GM21529 (cell line): ENCODE results near the gene DOCK4.

Experiments
- ATAC-seq: cut with Tn5 transposase; IDR thresholded peaks from one replicate; pipeline ENCODE4 v1.9.1; 2021; ENCODE audit not compliant: unreplicated experiment

The DOCK4 gene

DNA sequence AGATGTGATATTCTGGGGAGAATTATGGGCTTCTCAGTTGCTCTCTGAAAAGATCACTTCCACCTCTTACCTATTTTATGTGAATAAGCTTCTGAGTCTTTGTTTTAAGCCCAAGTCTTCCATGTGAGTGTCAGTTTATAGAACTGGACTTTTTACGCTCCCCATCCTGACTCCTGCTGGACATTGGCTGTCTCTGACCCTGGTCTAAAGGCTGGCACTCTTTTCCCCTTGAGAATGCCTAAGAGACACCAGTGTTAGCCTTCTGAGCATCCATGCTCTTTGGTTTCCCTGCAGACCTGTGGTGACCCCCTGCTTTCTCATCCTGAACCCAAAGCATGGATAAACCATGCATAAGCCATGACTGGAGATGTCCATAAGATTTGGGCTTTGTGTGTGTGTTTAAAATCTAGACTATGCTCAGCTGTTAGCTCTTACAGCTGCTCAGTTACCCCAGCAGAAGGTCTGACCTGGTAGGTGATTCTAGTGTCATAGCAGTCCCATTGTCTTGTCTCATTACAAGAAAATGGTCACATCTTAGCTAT lies 495.3 kb downstream of the DOCK4 start:
- no peak for ATAC-seq

DNA sequence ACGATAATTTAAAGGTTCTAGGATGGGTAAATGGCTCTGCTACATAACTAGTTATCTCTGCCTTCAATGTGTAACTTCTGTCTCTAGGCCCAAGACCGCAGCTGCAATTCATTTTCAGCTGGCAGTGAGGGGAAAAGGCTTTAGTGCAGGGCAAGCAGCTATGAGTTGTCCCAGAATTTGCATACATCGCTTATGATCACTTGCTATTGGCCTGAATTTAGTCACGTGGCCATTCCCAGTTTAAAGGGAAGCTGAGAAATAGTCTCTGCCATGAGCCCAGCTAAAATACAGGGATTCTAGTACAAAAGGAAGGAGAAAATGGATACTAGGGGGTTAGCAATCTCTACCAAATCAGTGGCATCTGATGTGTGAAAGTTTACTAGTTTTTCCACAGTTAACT lies 498.1 kb downstream of the DOCK4 start:
- ATAC-seq = no peak

DNA sequence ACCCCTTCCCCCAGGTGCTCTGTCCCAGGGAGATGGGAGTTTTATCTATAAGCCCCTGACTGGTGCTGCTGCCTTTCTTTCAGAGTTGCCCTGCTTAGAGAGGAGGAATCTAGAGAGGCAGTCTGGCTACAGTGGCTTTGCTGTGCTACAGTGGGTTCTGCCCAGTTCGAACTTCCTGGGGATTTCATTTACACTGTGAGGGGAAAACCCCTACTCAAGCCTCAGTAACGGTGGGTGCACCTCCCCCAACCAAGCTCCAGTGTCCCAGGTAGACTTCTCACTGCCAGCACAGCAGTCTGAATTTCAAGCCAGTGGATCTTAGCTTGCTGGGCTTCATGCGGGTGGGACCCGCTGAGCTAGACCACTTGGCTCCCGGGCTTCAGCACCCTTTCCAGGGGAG lies 500.4 kb downstream of the DOCK4 start:
- no peak for ATAC-seq

DNA sequence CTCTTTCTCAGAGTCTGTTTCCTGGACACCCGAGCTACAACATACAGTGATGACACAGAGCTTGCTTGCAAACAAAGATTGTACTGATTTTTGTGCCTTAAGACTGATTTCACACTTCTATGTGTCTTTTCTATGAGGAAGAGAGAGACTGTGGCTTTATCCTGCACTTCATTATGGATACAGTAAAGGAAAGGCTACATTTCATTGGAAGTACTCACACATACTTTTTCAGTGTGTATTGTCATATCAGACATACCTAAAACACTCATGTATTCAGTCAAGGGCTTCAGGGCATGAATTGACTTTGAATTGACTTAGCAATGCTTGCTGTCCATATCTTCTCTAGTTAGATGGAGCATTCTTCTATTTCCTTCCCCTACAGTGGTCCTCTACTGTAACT lies 508.4 kb downstream of the DOCK4 start:
- no peak for ATAC-seq

DNA sequence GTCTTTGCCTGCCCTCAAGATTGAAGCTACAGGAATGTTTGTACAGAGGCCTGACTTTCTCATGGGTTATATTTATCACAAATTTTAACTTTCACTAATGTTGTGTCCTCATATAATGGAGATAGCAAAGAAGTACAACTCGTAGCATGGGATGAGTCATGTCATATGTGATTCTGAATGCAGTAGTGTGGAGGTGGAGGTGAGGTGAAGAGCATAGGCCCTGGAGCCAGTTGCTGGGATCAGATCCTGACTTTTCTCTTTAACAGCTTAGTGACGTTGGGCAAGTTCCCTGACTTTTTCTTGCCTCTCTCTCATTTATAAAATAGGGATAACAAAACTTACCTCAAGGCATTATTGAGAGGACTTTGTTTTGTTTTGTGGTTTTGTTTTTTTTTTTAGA lies 511.8 kb downstream of the DOCK4 start:
- no peak for ATAC-seq

DNA sequence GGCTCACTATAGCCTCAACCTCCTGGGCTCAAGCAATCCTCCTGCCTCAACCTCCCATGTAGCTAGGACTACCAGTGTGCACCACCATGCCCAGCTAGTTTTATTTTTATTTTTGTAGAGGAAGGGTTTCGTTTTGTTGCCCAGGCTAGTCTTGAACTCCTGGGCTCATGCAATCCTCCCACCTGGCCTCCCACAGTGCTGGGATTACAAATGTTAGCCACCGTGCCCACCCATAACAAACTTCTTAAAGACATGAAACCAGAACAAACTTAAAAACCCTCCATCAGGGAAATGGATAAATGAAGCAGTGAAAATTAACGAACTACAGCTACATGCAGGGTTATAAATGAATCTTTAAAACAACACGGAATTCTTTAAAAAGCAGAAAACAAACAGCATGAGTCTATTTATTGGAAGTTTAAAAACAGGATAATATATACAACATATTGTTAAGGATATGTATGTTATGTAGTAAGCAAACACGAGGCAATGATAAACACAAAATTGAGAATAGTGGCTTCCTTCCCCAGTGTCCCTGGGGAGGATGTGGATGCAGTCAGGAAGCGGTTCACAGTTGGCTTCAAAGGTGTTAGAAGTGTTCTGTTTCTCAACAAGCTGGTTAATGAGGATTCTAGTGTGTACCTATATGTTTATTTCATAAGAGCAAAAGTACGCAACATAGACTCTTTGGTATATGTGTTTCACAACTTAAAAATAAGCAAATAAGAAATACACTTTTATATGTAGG lies 515.7 kb downstream of the DOCK4 start:
- no peak for ATAC-seq

DNA sequence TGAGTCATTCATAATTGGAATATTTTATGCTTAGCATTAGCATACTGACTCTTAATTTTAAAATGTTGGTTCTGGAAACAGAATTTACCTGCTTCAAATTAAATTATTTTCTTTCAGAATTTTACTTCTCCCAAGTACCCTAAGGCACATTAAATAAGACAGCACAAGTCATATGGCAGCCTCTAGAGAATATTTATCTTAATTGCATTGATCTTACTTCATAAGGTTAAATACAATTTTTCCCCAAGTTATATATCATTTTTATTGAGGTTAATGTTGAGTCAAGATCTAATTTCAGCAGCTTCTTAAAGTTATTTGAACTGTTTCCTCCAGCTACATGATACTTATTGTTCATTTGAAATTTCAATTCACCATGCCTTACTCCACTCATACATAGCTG lies 520.9 kb downstream of the DOCK4 start:
- no peak for ATAC-seq

DNA sequence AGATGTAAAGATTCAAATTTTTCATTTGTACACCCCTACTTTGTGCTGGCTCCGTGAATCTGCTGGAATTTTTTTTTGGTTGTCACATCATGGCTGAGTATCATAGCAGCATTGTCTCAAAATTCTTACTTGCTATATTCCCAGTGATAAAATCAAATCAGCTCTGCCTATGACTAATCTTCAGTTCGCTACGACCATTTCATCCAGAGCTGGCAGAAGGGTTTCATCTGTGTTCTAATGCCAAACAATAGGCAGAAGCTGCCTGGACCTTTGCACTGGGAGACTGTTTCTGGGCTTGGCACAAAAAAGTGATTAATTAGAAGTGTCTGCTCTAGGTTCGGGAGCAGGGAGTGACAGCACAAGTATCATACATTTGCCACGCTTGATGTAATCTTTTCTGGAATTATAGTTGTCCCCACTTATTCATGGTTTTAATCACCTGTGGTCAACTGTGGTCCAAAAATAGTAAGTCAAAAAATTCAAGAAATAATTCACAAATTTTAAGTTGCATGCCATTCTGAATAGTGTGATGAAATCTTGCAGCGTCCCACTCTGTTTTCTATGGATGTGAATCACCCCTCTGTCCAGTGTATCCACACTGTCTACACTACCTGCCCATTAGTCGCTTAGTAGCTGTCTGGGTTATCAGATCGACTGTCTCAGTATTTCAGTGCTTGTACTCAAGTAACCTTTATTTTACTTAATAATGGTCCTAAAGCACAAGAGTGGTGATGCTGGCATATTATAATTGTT lies 523.4 kb downstream of the DOCK4 start:
- ATAC-seq = no peak

DNA sequence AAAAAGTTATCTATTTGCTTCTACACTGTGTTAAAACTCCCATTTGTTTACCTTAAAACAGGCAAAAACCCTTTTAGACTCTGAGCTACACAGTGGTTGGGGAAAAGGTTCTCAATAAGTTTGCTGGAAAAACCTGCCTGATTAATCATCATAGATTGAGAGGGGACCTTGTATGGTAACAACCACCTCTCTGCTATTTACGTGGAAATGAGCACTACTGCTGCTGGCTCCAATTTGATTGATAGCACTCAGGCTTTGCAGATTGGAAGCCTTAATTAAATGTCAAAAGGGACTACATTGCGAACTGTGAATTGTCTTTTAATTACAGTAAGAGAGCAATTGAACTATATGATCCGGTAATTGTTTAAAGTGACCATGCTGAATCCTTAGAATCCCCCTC lies 525.0 kb downstream of the DOCK4 start:
- no peak for ATAC-seq

DNA sequence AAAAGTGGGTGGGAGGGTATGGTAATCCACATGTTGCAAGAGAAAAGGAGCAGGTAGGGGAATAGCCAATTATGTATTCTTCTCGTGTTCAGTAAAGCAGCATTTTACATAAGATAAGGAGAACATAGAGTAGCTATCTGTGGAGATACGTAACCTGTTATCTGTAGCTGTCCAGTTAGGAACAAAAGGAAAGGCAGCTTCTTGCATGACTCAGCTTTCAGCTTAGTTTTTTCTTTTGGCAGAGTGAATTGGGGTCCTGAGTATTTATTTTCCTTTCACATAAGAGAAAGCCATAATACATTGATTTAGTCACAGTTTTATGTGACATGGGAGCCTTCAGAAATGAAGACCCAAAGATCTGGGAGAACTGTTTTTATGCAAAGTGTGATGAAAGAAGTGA lies 527.2 kb downstream of the DOCK4 start:
- no peak for ATAC-seq

DNA sequence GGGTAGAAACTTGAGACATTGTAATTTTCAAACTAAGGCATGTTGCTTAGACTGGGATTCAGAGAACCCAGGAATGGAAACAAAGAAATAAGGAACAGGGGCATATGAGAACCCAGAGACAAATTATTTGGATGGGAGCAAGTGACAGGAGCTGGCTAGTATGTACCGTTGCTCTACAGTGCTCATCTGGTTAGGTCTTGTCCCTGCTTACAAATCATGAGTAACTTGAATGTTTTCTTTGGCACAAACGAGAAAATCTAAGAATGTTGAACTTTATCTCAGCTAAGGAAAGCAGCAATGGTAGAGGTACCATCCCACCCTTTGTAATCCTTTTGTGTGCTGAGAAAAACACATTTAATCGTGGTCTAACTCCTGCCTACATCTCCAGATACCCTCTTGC lies 527.9 kb downstream of the DOCK4 start:
- no peak for ATAC-seq

DNA sequence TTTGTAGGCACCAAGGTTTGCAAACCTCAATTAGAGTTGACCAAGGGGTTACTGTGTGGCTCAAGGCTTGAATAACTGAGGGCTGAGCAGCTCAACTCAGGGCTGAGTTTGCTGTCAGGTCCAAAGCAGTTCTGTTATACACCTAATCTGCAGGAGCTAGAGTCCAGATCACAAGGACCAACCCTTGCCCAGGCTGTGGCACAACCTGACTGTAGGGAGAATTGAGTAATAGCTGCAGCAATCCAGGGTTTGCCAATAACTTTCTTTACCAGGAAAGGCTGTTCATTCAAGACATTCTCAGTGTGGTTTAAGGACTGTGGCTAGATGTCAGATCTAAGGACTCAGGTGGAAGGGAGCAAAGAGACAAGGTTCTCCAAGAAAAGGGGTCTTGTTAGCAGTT lies 528.4 kb downstream of the DOCK4 start:
- ATAC-seq = no peak

DNA sequence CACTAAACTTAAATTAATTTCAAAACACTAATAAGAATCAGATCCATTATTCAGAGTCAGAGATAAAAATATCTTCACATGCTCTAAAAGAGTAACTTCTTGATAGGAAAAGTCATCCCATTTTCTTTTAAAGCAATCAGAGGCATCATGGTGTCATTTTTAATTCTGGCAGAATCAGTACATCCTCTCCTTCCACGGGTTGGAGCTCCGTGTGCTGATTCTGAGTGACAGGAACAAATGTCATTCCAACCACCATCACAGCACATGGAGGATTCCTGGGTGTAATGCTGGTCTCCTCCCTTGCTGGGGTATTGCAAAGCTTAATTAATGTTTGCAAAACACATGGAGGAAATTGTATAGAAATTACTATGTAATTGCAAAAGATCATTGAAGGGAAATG lies 529.4 kb downstream of the DOCK4 start:
- ATAC-seq = no peak
